C4-2B (cell line): Measurements from ENCODE around the gene ARL14.

Experiments
- H3K27ac ChIP-seq: fragments of 450-650 bp; 2 replicates; pipeline ENCODE4 v1.5.1; 2017
- CTCF ChIP-seq: fragments of 450-650 bp; conservative IDR thresholded peaks from 2 replicates; pipeline ENCODE4 v1.5.1; 2017; ENCODE audit warnings: mild to moderate bottlenecking
- ZFX ChIP-seq: fragments of 450-650 bp; IDR thresholded peaks from 2 replicates; pipeline ENCODE4 v1.6.1; 2017

The ARL14 gene

GRCh38 chr3:160722331-160722730 lies 45.4 kb downstream of the ARL14 start:
- no peak overlapping the region for H3K27ac ChIP-seq
- TF ChIP-seq ZFX: no peak
- TF ChIP-seq CTCF: no peak

GRCh38 chr3:160725338-160725737 lies 48.4 kb downstream of the ARL14 start:
- no peak for TF ChIP-seq ZFX
- TF ChIP-seq CTCF: no peak

More at GRCh38 chr3:160725338-160725737, 48.4 kb downstream of the ARL14 start:
- H3K27ac ChIP-seq: no peak overlapping the region
